PC-9 (cell line): ENCODE results near the gene CCDC69. TPM values are rescaled to one million over a fixed set of nuclear protein-coding genes. Genes with fewer than 3 reads are reported as not detected.
"Not testable (repeated sequence)": the region's sequence is repeated elsewhere in the genome, so short reads cannot be mapped to it uniquely, and the experiment has no call there.

Experiments used
- BruUV-seq: library from RNA; stranded (reverse); fragments of 400-500 nt; replicated peaks from 2 replicates; lab custom pipeline; 2021; lab: Mats Ljungman, UMichigan
- CTCF ChIA-PET: fragments of 300-600 bp; sonication (Branson Sonifier 250); formaldehyde crosslinking; loops from one replicate; lab custom pipeline; 2022; ENCODE audit warnings: antibody characterized with exemption; lab: Charles Lee
- POLR2A ChIA-PET: fragments of 300-600 bp; sonication (Branson Sonifier 250); formaldehyde crosslinking; loops from one replicate; lab custom pipeline; 2022; ENCODE audit warnings: antibody characterized with exemption; ENCODE audit not compliant: unreplicated experiment; lab: Charles Lee
- DNase-seq, 2 experiments: peaks; one replicate each; pipeline versions ENCODE4 v3.0.0 to v3.0.0-alpha.2; 2015 to 2022; ENCODE audit warnings: mixed read lengths in 1 of 2
- H2AFZ ChIP-seq: fragments of 200-600 bp; sonication (generic); 2 replicates; pipeline ENCODE4 v1.8.1; 2017; ENCODE audit warnings: antibody characterized with exemption
- H3F3A ChIP-seq: fragments of 200-600 bp; sonication (generic); 2 replicates; pipeline ENCODE4 v1.8.1; 2017; ENCODE audit warnings: antibody characterized with exemption, mild to moderate bottlenecking, low read depth; ENCODE audit not compliant: insufficient read depth
- H3K27ac ChIP-seq: fragments of 200-600 bp; sonication (generic); 2 replicates; pipeline ENCODE4 v1.6.1; 2016; ENCODE audit warnings: mixed run types
- H3K27me3 ChIP-seq: fragments of 200-600 bp; sonication (generic); 2 replicates; pipeline ENCODE4 v1.6.1; 2016; ENCODE audit warnings: low read depth, mixed run types; ENCODE audit not compliant: insufficient read depth
- H3K36me3 ChIP-seq: fragments of 200-600 bp; sonication (generic); 2 replicates; pipeline ENCODE4 v1.6.1; 2016; ENCODE audit warnings: low read depth, mixed run types
- H3K4me1 ChIP-seq: fragments of 200-600 bp; sonication (generic); replicated peaks from 2 replicates; pipeline ENCODE4 v1.6.1; 2016; ENCODE audit warnings: mixed run types; ENCODE audit not compliant: insufficient read depth
- H3K4me2 ChIP-seq: fragments of 200-600 bp; sonication (generic); 2 replicates; pipeline ENCODE4 v1.6.1; 2017; ENCODE audit warnings: mixed run types
- H3K4me3 ChIP-seq: fragments of 200-600 bp; sonication (generic); 2 replicates; pipeline ENCODE4 v1.6.1; 2016; ENCODE audit warnings: mixed run types
- H3K79me2 ChIP-seq: fragments of 200-600 bp; sonication (generic); 2 replicates; pipeline ENCODE4 v1.6.1; 2017; ENCODE audit warnings: low read depth, mixed run types
- H3K9me2 ChIP-seq: fragments of 200-600 bp; sonication (generic); 2 replicates; pipeline ENCODE4 v1.8.1; 2017; ENCODE audit warnings: mild to moderate bottlenecking; ENCODE audit not compliant: insufficient read depth
- H3K9me3 ChIP-seq: fragments of 200-600 bp; sonication (generic); 2 replicates; pipeline ENCODE4 v1.8.1; 2016; ENCODE audit warnings: low read depth; ENCODE audit not compliant: insufficient read depth
- H4K20me1 ChIP-seq: fragments of 200-600 bp; sonication (generic); 2 replicates; pipeline ENCODE4 v1.8.1; 2017; ENCODE audit not compliant: insufficient read depth
- CTCF ChIP-seq: fragments of 200-600 bp; sonication (generic); conservative IDR thresholded peaks from 2 replicates; pipeline ENCODE4 v1.6.1; 2017; ENCODE audit warnings: mixed run types, antibody characterized with exemption, mild to moderate bottlenecking, moderate library complexity
- EZH2 ChIP-seq: fragments of 200-600 bp; sonication (generic); IDR thresholded peaks from 2 replicates; pipeline ENCODE4 v1.8.0; 2017; ENCODE audit warnings: antibody characterized with exemption, low read depth
- intact Hi-C: fragments of 100-400 bp; cut with micrococcal nuclease; formaldehyde crosslinking; loops from one replicate; pipeline ENCODE4 v1.10.0; 2022; ENCODE audit not compliant: unreplicated experiment
- total RNA-seq: library from RNA; stranded (reverse); gene quantifications from 2 replicates; pipeline ENCODE4 v1.2.3, GENCODE V29; 2021

CCDC69 gene
- total RNA-seq, 1 experiment from 2014 or later, result 0.50 TPM

GRCh38 chr5:151238303-151238741 is 14.4 kb upstream of the CCDC69 start:
- ChIA-PET CTCF (interaction anchor here (0.7 to 1.2 kb wide), 2 partner anchors 14 to 78 kb away, joined by 3 to 5 read pairs; partner anchors contain the start of gene GM2A), POLR2A (no interaction called here)
- intact Hi-C loops, result loop anchor here (2.0 to 10.0 kb wide), 3 partner anchors 74 to 434 kb away; no protein-coding TSS in a partner anchor
- H3K36me3 ChIP-seq, result no peaks in the 10 kb centered on the region
- H3K4me2 ChIP-seq, result no peak overlapping the region
- H3K9me2 ChIP-seq, result no peaks in the 10 kb centered on the region
- H3K4me3 ChIP-seq, result no peak overlapping the region
- H2AFZ ChIP-seq, result no peak overlapping the region
- H3K79me2 ChIP-seq, result no peaks in the 10 kb centered on the region
- no peaks in the 10 kb centered on the region for H3F3A ChIP-seq
- no peaks in the 10 kb centered on the region for H4K20me1 ChIP-seq
- 0 out of 2 replicates have a peak, but pooled peaks cover 7% of the 10 kb centered on the region for H3K27me3 ChIP-seq
- DNase-seq, result no peak
- no TSS peak for BruUV-seq
- peaks cover 8% of the 10 kb centered on the region for H3K4me1 ChIP-seq
- TF ChIP-seq EZH2 (no peak), CTCF (no peak)
- H3K9me3 ChIP-seq, result no peaks in the 10 kb centered on the region
- H3K27ac ChIP-seq, result no peak overlapping the region

DNA sequence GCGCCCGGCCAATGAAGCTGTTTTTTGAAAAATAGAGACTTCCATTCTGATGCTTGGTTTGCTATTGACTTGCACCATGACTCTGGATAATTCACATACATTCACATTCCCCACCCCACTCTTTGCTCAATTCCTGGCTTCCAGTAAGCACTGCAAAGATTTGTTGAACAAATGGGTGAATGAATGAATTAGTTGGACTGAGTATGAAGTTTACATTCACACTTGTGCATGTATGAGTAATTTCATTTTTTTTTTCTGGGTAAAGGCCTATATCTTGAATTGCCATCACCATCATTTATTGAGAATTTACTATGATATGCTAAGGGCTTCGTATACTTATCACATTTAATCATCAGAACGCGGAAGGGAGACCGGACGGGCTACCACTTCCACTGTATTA is 13.8 kb upstream of the CCDC69 start:
- H3K27me3 ChIP-seq, result 0 out of 2 replicates have a peak, but pooled peaks cover 7% of the 10 kb centered on the region
- H3K36me3 ChIP-seq, result no peaks in the 10 kb centered on the region
- DNase-seq, result no peak
- no peaks in the 10 kb centered on the region for H3K9me3 ChIP-seq
- H3K4me3 ChIP-seq, result no peak overlapping the region
- H3K27ac ChIP-seq, result no peak overlapping the region
- H3K4me1 ChIP-seq, result peaks cover 8% of the 10 kb centered on the region
- BruUV-seq, result no TSS peak
- H2AFZ ChIP-seq, result no peak overlapping the region
- H4K20me1 ChIP-seq, result no peaks in the 10 kb centered on the region
- TF ChIP-seq EZH2 (no peak), CTCF (no peak)
- H3K79me2 ChIP-seq, result no peaks in the 10 kb centered on the region
- ChIA-PET CTCF (no interaction called here), POLR2A (interaction anchor here (0.8 kb wide), 1 partner anchor 532 kb away, joined by 12 read pairs; no protein-coding TSS in a partner anchor)
- intact Hi-C loops, result loop anchor here (2.0 to 10.0 kb wide), 3 partner anchors 73 to 433 kb away; no protein-coding TSS in a partner anchor
- H3K4me2 ChIP-seq, result no peak overlapping the region
- no peaks in the 10 kb centered on the region for H3K9me2 ChIP-seq
- H3F3A ChIP-seq, result no peaks in the 10 kb centered on the region

DNA sequence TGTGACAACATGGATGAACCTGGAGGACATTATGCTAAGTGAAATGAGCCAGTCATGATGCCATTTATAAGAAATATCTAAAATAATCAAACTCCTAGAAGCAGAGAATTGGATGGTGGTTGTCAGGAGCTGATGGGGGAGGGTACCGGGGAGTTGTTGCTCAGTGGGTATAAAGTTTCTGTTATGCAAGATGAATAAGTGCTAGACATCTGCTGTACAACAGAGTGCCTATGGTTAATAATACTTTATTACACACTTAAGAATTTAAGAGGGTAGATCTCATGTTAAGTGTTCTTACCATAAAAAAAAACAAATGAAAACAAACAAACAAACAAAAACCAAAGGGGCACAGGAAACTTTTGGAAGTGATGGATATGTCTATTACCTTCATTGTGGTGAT is 13.0 kb upstream of the CCDC69 start:
- TF ChIP-seq CTCF, result no peak
- no peak for TF ChIP-seq EZH2
- no peak for DNase-seq
- H2AFZ ChIP-seq, result no peak overlapping the region
- H3K4me3 ChIP-seq, result no peak overlapping the region
- intact Hi-C loops, result loop anchor here (10.0 kb wide), 2 partner anchors 232 to 432 kb away; no protein-coding TSS in a partner anchor
- no peaks in the 10 kb centered on the region for H4K20me1 ChIP-seq
- no peaks in the 10 kb centered on the region for H3K36me3 ChIP-seq
- no peaks in the 10 kb centered on the region for H3K9me2 ChIP-seq
- H3K79me2 ChIP-seq, result no peaks in the 10 kb centered on the region
- BruUV-seq, result no TSS peak
- H3K27ac ChIP-seq, result no peak overlapping the region
- H3K4me2 ChIP-seq, result no peak overlapping the region
- H3K27me3 ChIP-seq, result peaks cover 7% of the 10 kb centered on the region; the same call in 1 of the 2 replicates
- ChIA-PET POLR2A (interaction anchor here (0.8 kb wide), 1 partner anchor 533 kb away, joined by 12 read pairs; no protein-coding TSS in a partner anchor), CTCF (no interaction called here)
- H3K4me1 ChIP-seq, result peaks cover 7% of the 10 kb centered on the region
- no peaks in the 10 kb centered on the region for H3K9me3 ChIP-seq
- H3F3A ChIP-seq, result no peaks in the 10 kb centered on the region

DNA sequence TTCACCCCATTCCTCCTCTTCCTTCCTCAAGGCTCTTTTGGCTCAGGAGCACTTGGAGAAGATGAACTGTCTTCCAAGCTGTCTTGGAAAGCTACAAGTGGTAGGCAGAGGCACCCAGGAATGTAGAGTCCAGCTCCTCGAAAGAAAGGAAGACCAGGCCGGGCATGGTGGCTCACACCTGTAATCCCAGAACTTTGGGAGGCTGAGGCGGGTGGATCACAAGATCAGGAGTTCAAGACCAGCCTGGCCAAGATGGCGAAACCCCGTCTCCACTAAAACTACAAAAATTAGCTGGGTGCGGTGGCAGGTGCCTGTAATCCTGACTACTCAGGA is 11.3 kb upstream of the CCDC69 start:
- H3K4me2 ChIP-seq, DNase-seq, H3F3A ChIP-seq, H3K36me3 ChIP-seq, POLR2A ChIA-PET, BruUV-seq, H3K4me1 ChIP-seq, H3K79me2 ChIP-seq, H3K27me3 ChIP-seq, H2AFZ ChIP-seq, H4K20me1 ChIP-seq, H3K9me3 ChIP-seq, H3K4me3 ChIP-seq, H3K27ac ChIP-seq, H3K9me2 ChIP-seq: not testable (repeated sequence)
- CTCF ChIA-PET, result interaction anchor here (0.6 kb wide), 1 partner anchor 58 kb away, joined by 4 read pairs; no protein-coding TSS in a partner anchor
- intact Hi-C loops, result loop anchor here (10.0 kb wide), 2 partner anchors 230 to 430 kb away; no protein-coding TSS in a partner anchor
